ENCODE results near the gene PEX11G.

The PEX11G gene

GRCh38 chr19:7486923-7487322, 1.9 kb downstream of the PEX11G start:
- H3K4me1 ChIP-seq: peaks cover 4% of the 10 kb centered on the region

GRCh38 chr19:7483720-7484201, 5.1 kb downstream of the PEX11G start:
- H2AFZ ChIP-seq: no peak overlapping the region
- no peaks in the 10 kb centered on the region for H3K27me3 ChIP-seq (ENCODE audit: control insufficient read depth, insufficient read depth, low read length)
- no peaks in the 10 kb centered on the region for H3K79me2 ChIP-seq
- no peak overlapping the region for H3K4me2 ChIP-seq (ENCODE audit: low read length)
- H3K4me1 ChIP-seq: no peaks in the 10 kb centered on the region
- H3K9me3 ChIP-seq (ENCODE audit: control insufficient read depth, low read length): no peaks in the 10 kb centered on the region
- H3K27ac ChIP-seq: no peak overlapping the region
- H3K4me3 ChIP-seq (ENCODE audit: low read depth, low read length): no peak overlapping the region
- TF ChIP-seq CTCF (IDR thresholded peaks at IDR 0.05): no peak
- H3K9ac ChIP-seq: no peak overlapping the region
- H3K36me3 ChIP-seq (ENCODE audit: control insufficient read depth, insufficient read depth, low read length): no peaks in the 10 kb centered on the region

More at GRCh38 chr19:7486923-7487322, 1.9 kb downstream of the PEX11G start:
- H3K36me3 ChIP-seq (ENCODE audit: control insufficient read depth, insufficient read depth, low read length): no peaks in the 10 kb centered on the region
- no peaks in the 10 kb centered on the region for H3K9me3 ChIP-seq (ENCODE audit: control insufficient read depth, low read length)
- no peak overlapping the region for H3K4me2 ChIP-seq (ENCODE audit: low read length)
- no peak overlapping the region for H3K9ac ChIP-seq
- no peak overlapping the region for H2AFZ ChIP-seq
- no peaks in the 10 kb centered on the region for H3K79me2 ChIP-seq
- no peak overlapping the region for H3K4me3 ChIP-seq (ENCODE audit: low read depth, low read length)
- H3K27ac ChIP-seq: no peak overlapping the region
- no peak for TF ChIP-seq CTCF (IDR thresholded peaks at IDR 0.05)
- H3K27me3 ChIP-seq (ENCODE audit: control insufficient read depth, insufficient read depth, low read length): no peaks in the 10 kb centered on the region

- H3K9ac ChIP-seq: no peak overlapping the region
- H2AFZ ChIP-seq: no peak overlapping the region
- H3K4me3 ChIP-seq (ENCODE audit: low read depth, low read length): no peak overlapping the region
- no peaks in the 10 kb centered on the region for H3K9me3 ChIP-seq (ENCODE audit: control insufficient read depth, low read length)
- no peaks in the 10 kb centered on the region for H3K36me3 ChIP-seq (ENCODE audit: control insufficient read depth, insufficient read depth, low read length)
- H3K4me2 ChIP-seq (ENCODE audit: low read length): no peak overlapping the region
- TF ChIP-seq CTCF (IDR thresholded peaks at IDR 0.05): no peak
- no peaks in the 10 kb centered on the region for H3K4me1 ChIP-seq
- no peak overlapping the region for H3K27ac ChIP-seq
- H3K79me2 ChIP-seq: no peaks in the 10 kb centered on the region
- H3K27me3 ChIP-seq (ENCODE audit: control insufficient read depth, insufficient read depth, low read length): no peaks in the 10 kb centered on the region
Measured at GRCh38 chr19:7482584-7483439, 6.0 kb downstream of the PEX11G start.

- Histone ChIP-seq H3K79me2 (no peaks in the 10 kb centered on the region), H3K27ac (no peak overlapping the region), H3K4me2 (ENCODE audit: low read length) (no peak overlapping the region), H2AFZ (no peak overlapping the region), H3K4me1 (no peaks in the 10 kb centered on the region), H3K36me3 (ENCODE audit: control insufficient read depth, insufficient read depth, low read length) (no peaks in the 10 kb centered on the region), H3K27me3 (ENCODE audit: control insufficient read depth, insufficient read depth, low read length) (no peaks in the 10 kb centered on the region), H3K9ac (no peak overlapping the region), H3K4me3 (ENCODE audit: low read depth, low read length) (no peak overlapping the region), H3K9me3 (ENCODE audit: control insufficient read depth, low read length) (no peaks in the 10 kb centered on the region)
- TF ChIP-seq CTCF (IDR thresholded peaks at IDR 0.05): no peak
Measured at GRCh38 chr19:7480970-7481255, 7.9 kb downstream of the PEX11G start.
